Natural killer cell (primary cell): Measurements from ENCODE around the gene GNGT1. TPM values are rescaled to one million over a fixed set of nuclear protein-coding genes. Genes with fewer than 3 reads are reported as not detected.
"Not testable (repeated sequence)": the region's sequence is repeated elsewhere in the genome, so short reads cannot be mapped to it uniquely, and the experiment has no call there.

Experiments used
- ATAC-seq, 3 donors: fragments of 150-1000 bp in 2 of 3; fragments of 200-7000 bp in 1 of 3; cut with Tn5 transposase; 1 replicate in 1 of 3; 2 replicates in 2 of 3; pipeline ENCODE4 v1.10.0; 2021; ENCODE audit warnings: mild to moderate bottlenecking in 2 of 3, moderate library complexity in 2 of 3
- DNase-seq, 2 donors: peaks; one replicate each; pipeline versions ENCODE4 v3.0.0 to v3.0.0-alpha.2; 2013 to 2021; ENCODE audit warnings: mixed read lengths in 1 of 2
- H3K27ac ChIP-seq: one replicate; pipeline ENCODE4 v1.5.1; 2013; ENCODE audit warnings: mild to moderate bottlenecking, low read length
- H3K27me3 ChIP-seq: one replicate; pipeline ENCODE4 v1.6.1; 2013; ENCODE audit warnings: low read length; ENCODE audit not compliant: control insufficient read depth, insufficient read depth
- H3K36me3 ChIP-seq: one replicate; pipeline ENCODE4 v1.6.1; 2013; ENCODE audit warnings: low read length; ENCODE audit not compliant: control insufficient read depth, insufficient read depth
- H3K4me1 ChIP-seq: one replicate; pipeline ENCODE4 v1.6.1; 2013; ENCODE audit warnings: low read length; ENCODE audit not compliant: control insufficient read depth, insufficient read depth
- H3K4me3 ChIP-seq: one replicate; pipeline ENCODE4 v1.5.1; 2013; ENCODE audit warnings: low read length
- H3K9me3 ChIP-seq: one replicate; pipeline ENCODE4 v1.6.1; 2013; ENCODE audit warnings: low read length; ENCODE audit not compliant: control insufficient read depth, insufficient read depth
- H3K27ac Mint-ChIP-seq, 2 donors: one replicate each; pipeline ENCODE4 v1.8.0; 2022; ENCODE audit warnings: mild to moderate bottlenecking in 2 of 2, mixed read lengths in 2 of 2, moderate library complexity in 1 of 2
- H3K27me3 Mint-ChIP-seq, 2 donors: one replicate each; pipeline ENCODE4 v1.8.0; 2022; ENCODE audit warnings: low read depth in 2 of 2, mixed read lengths in 2 of 2
- H3K36me3 Mint-ChIP-seq: one replicate; pipeline ENCODE4 v1.8.0; 2022; ENCODE audit warnings: mixed read lengths
- H3K4me1 Mint-ChIP-seq, 2 donors: one replicate each; pipeline ENCODE4 v1.8.0; 2022; ENCODE audit warnings: mixed read lengths in 2 of 2
- H3K4me3 Mint-ChIP-seq: one replicate; pipeline ENCODE4 v1.8.0; 2022; ENCODE audit warnings: mild to moderate bottlenecking, moderate library complexity, mixed read lengths
- H3K9me3 Mint-ChIP-seq, 2 donors: one replicate each; pipeline ENCODE4 v1.8.0; 2022; ENCODE audit warnings: mixed read lengths in 2 of 2
- CTCF ChIP-seq: fragments of 200-600 bp; IDR thresholded peaks from one replicate; pipeline ENCODE4 v1.8.0; 2022; ENCODE audit warnings: antibody characterized with exemption
- WGBS: methylation state at CpG from one replicate; pipeline ENCODE4 v1.1.7; 2013; ENCODE audit warnings: missing lambda C conversion rate; ENCODE audit not compliant: insufficient coverage; 5-methylcytosine and 5-hydroxymethylcytosine counted together
- intact Hi-C: fragments of 100-400 bp; cut with micrococcal nuclease; formaldehyde crosslinking; loops from one replicate; pipeline ENCODE4 v1.14.2; 2022
- total RNA-seq, 4 donors: library from RNA; stranded (reverse); fragments of 120-200 nt in 1 of 4; gene quantifications; one replicate each; pipeline versions ENCODE4 v1.2.3 to v1.2.4, GENCODE V29; 2013 to 2022

Gene GNGT1
- total RNA-seq, 3 donors from 2014 or later (not counting 1 experiment from before 2014, with no cell fraction given), result not detected

DNA sequence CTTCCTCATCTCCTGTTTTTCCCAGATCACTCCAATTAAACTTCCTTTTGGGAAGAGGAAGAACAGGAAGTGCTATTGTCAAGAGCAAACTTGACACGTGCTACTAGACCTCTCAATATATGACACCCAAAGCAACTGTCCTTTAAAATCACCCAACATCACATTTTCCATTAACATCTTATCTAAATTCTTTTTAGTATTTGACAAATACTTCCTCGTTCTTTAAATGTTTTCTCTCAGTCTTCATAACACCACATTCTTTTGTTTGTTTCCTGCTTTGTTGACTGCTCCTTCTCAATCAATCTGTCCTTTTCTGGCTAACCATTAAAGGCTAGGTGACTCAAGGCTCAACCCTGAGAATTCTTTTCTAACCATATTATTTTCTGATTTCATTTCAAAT is 8.7 kb upstream of the GNGT1 start:
- no peak for DNase-seq
- ATAC-seq, result no peak
- Histone ChIP-seq H3K27me3 (no peaks in the 10 kb centered on the region), H3K27ac (no peak overlapping the region), H3K4me1 (no peaks in the 10 kb centered on the region), H3K4me3 (no peak overlapping the region), H3K9me3 (no peaks in the 10 kb centered on the region), H3K36me3 (no peaks in the 10 kb centered on the region)
- no peak for TF ChIP-seq CTCF
- intact Hi-C loops, result no loop called here
- Mint-ChIP-seq H3K27ac (no peak overlapping the region), H3K27me3 (peaks cover 22 to 64% of the 10 kb centered on the region in 2 donors), H3K9me3 (no peaks in the 10 kb centered on the region), H3K36me3 (peaks cover 6% of the 10 kb centered on the region), H3K4me1 (no peaks in the 10 kb centered on the region), H3K4me3 (no peak overlapping the region)
- 78% methylated on average over 2 of the region's 2 CpGs for WGBS

GRCh38 chr7:93902777-93903423 is 3.5 kb upstream of the GNGT1 start:
- Histone ChIP-seq H3K4me1 (no peaks in the 10 kb centered on the region), H3K4me3 (no peak overlapping the region), H3K27ac (no peak overlapping the region), H3K27me3 (no peaks in the 10 kb centered on the region), H3K9me3 (no peaks in the 10 kb centered on the region), H3K36me3 (no peaks in the 10 kb centered on the region)
- Mint-ChIP-seq H3K9me3 (no peaks in the 10 kb centered on the region), H3K36me3 (no peaks in the 10 kb centered on the region), H3K4me1 (no peaks in the 10 kb centered on the region), H3K4me3 (no peak overlapping the region), H3K27ac (no peak overlapping the region), H3K27me3 (peaks cover 19 to 64% of the 10 kb centered on the region in 2 donors)
- DNase-seq (peak in 1 of 2 donors; percentile 24), ATAC-seq (peak in 1 of 3 donors; percentile 50)
- intact Hi-C loops, result loop anchor here (1.0 to 5.0 kb wide), 2 partner anchors 184 to 534 kb away; no protein-coding TSS in a partner anchor
- 100% methylated on average over 1 of the region's 1 CpG for WGBS
- TF ChIP-seq CTCF, result peak; percentile 75

- no peak for TF ChIP-seq CTCF
- H3K9me3 ChIP-seq, result no peaks in the 10 kb centered on the region
- intact Hi-C loops, result no loop called here
- H3K27ac ChIP-seq, result no peak overlapping the region
- no peak overlapping the region for H3K27ac Mint-ChIP-seq
- H3K4me1 ChIP-seq, result no peaks in the 10 kb centered on the region
- no peaks in the 10 kb centered on the region for H3K9me3 Mint-ChIP-seq
- H3K4me3 Mint-ChIP-seq, result no peak overlapping the region
- 80% methylated on average over 2 of the region's 3 CpGs for WGBS
- no peaks in the 10 kb centered on the region for H3K4me1 Mint-ChIP-seq
- H3K4me3 ChIP-seq, result no peak overlapping the region
- H3K27me3 Mint-ChIP-seq, result peaks cover 15 to 48% of the 10 kb centered on the region in 2 donors
- H3K27me3 ChIP-seq, result no peaks in the 10 kb centered on the region
- no peak for ATAC-seq
- no peak for DNase-seq
- H3K36me3 ChIP-seq, result no peaks in the 10 kb centered on the region
- no peaks in the 10 kb centered on the region for H3K36me3 Mint-ChIP-seq
These were observed 4.0 kb downstream of the GNGT1 start for GRCh38 chr7:93910076-93910994.

- intact Hi-C loops, H3K9me3 ChIP-seq, ATAC-seq, DNase-seq, H3K4me1 ChIP-seq, H3K9me3 Mint-ChIP-seq, H3K27ac Mint-ChIP-seq, H3K4me3 ChIP-seq, H3K27me3 ChIP-seq, H3K36me3 Mint-ChIP-seq, H3K27ac ChIP-seq, H3K36me3 ChIP-seq, H3K4me3 Mint-ChIP-seq, H3K4me1 Mint-ChIP-seq: not testable (repeated sequence)
- H3K27me3 Mint-ChIP-seq, result peaks cover 15 to 49% of the 10 kb centered on the region in 2 donors
- WGBS, result no CpG with 5 or more reads among the region's 3 CpGs
These were observed 4.9 kb downstream of the GNGT1 start for GRCh38 chr7:93911242-93911641.

DNA sequence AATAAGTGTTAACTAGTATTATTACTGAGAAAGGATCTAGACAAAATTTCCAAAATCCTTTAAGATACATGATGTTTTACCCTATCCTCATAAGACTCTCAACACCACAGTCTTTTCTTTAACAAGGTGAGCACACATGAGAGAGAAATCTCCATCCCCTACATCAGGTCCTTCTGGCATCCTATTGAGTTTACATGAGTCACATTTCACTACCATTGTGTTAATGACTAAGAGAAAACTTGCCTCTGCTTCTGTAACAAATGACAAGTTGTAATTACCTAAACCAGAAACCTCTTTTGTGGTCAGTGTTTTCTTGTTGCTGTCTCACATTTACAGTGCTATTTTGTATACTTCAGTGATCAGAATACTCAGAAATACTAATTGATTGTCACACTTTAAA is 5.3 kb downstream of the GNGT1 start:
- H3K36me3 ChIP-seq, H3K9me3 ChIP-seq, intact Hi-C loops, H3K4me3 Mint-ChIP-seq, H3K27ac Mint-ChIP-seq, H3K27me3 ChIP-seq, H3K36me3 Mint-ChIP-seq, H3K9me3 Mint-ChIP-seq, H3K27ac ChIP-seq, H3K4me3 ChIP-seq, H3K4me1 ChIP-seq, ATAC-seq, DNase-seq, H3K4me1 Mint-ChIP-seq: not testable (repeated sequence)
- H3K27me3 Mint-ChIP-seq, result peaks cover 19 to 49% of the 10 kb centered on the region in 2 donors
